GM13976 (cell line): ENCODE results near the gene HNRNPA0.
A peak's percentile ranks its signal among the peaks of the same experiment; 100 is the strongest.

Source experiments
- DNase-seq: peaks from one replicate; pipeline ENCODE4 v3.0.0; 2012; ENCODE audit warnings: low spot score
- CTCF ChIP-seq: IDR thresholded peaks from 2 replicates; pipeline ENCODE4 v1.5.1; 2012; ENCODE audit warnings: borderline replicate concordance, mild to moderate bottlenecking; ENCODE audit not compliant: insufficient read depth; ENCODE audit errors: extremely low read depth, missing control alignments, control extremely low read depth
- in situ Hi-C: fragments of 300-500 bp; cut with MboI; formaldehyde crosslinking; loops from one replicate; pipeline ENCODE4 v1.12.0; 2022; ENCODE audit warnings: low sequenced_read_pairs, mixed read lengths, inconsistent platforms; ENCODE audit not compliant: unreplicated experiment

The HNRNPA0 gene

DNA sequence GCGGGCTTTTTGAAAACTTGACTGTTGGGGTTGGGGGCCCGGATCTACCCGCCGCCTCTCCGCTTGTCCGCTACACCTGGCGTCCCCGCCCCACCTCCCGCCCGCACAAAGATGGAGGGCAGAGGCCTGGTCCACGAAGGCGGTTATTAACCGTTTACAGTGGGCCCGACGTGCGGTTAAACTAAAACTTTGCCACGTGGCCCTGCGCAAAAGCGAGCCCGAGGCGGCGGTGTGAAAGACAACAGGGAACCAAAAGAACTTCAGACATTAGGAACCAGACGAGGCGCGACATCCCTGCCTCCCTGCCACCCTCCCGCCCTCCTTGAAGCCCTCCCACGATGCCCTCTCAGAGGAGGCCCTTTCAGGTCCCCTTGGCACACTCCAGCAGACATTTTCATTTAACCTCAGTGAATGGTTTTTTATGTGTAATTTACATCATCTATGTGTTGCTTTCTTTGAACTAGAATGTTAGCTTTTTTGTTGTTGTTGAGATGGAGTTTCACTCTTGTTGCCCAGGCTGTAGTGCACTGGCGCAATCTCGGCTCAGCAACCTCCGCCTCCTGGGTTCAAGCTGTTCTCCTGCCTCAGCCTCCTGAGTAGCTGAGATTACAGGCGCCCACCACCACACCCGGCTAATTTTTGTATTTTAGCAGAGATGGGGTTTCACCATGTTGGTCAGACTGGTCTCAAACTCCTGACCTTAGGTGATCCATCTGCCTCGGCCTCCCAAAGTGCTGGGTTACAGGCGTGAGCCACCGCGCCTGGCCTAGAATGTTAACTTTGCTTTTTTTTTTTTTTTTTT, 999 bp upstream of the HNRNPA0 start:
- no peak for TF ChIP-seq CTCF
- DNase-seq, result no peak
- in situ Hi-C loops, result no loop called here

GRCh38 chr5:137753691-137754187, 424 bp downstream of the HNRNPA0 start:
- in situ Hi-C loops, result no loop called here
- no peak for TF ChIP-seq CTCF
- peak; percentile 51 for DNase-seq

- TF ChIP-seq CTCF, result no peak
- in situ Hi-C loops, result no loop called here
- peak; percentile 33 for DNase-seq
These were observed 1.1 kb downstream of the HNRNPA0 start for GRCh38 chr5:137752905-137753690.

GRCh38 chr5:137751869-137752491, 2.2 kb downstream of the HNRNPA0 start:
- no peak for DNase-seq
- in situ Hi-C loops, result no loop called here
- peak; percentile 60 for TF ChIP-seq CTCF

DNA sequence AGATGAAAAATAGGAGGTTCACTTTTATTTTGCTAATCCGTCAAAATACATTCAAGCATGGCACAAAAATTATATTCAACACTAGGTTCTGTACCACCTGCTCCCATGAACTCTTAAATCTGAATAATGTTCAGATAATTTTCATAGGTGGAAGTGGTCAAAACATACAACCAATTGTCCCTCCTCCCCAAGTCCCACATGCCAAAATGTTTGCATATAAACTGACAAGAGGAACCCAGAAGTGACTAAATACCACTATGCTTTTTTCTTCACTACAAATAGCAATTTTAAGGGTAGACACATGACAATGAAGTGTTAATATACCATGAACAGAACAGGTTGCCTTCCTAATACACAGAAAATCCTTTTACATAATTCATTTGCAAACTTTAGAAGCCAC, 3.7 kb downstream of the HNRNPA0 start:
- no peak for DNase-seq
- in situ Hi-C loops, result no loop called here
- TF ChIP-seq CTCF, result no peak

- DNase-seq, result no peak
- in situ Hi-C loops, result loop anchor here (10.0 kb wide), 1 partner anchor 93 kb away; no protein-coding TSS in a partner anchor
- no peak for TF ChIP-seq CTCF
These were observed 6.3 kb downstream of the HNRNPA0 start for GRCh38 chr5:137747848-137748247.
